ENCODE data around the gene VPS72. TPM values are rescaled to one million over a fixed set of nuclear protein-coding genes. Genes with fewer than 3 reads are reported as not detected.
"Not testable (repeated sequence)": the region's sequence is repeated elsewhere in the genome, so short reads cannot be mapped to it uniquely, and the experiment has no call there.

The VPS72 gene
- total RNA-seq, 4 donors from 2014 or later, result 17.2 to 38.3 (median 29.7) TPM

- Histone ChIP-seq H3K36me3 (no peaks in the 10 kb centered on the region), H3K27ac (peak overlapping the region in 3 of 4 donors; percentile 88 to 97 (median 96))
- DNase-seq, result no peak
These were observed 3.9 kb upstream of the VPS72 start for GRCh38 chr1:151193856-151194255.

GRCh38 chr1:151193304-151193703 is 3.3 kb upstream of the VPS72 start:
- Histone ChIP-seq H3K9me3 (no peaks in the 10 kb centered on the region), H3K36me3 (no peaks in the 10 kb centered on the region), H3K4me3 (no peak overlapping the region), H3K27ac (no peak overlapping the region), H3K4me1 (peaks cover 10 to 56% (median 25%) of the 10 kb centered on the region in 3 donors), H3K27me3 (no peaks in the 10 kb centered on the region)
- intact Hi-C loops (cut with DNase I), result no loop called here
- DNase-seq, result no peak
- TF ChIP-seq CTCF (IDR thresholded peaks at IDR 0.05), result no peak
- no peak for TF ChIP-seq POLR2A (IDR thresholded peaks at IDR 0.05)
- WGBS, 2 donors, result 46 to 62% methylated on average over 6 of the region's 6 CpGs

More at GRCh38 chr1:151193856-151194255, 3.9 kb upstream of the VPS72 start:
- Histone ChIP-seq H3K4me3 (no peak overlapping the region), H3K27me3 (no peaks in the 10 kb centered on the region), H3K4me1 (peaks cover 6 to 51% (median 20%) of the 10 kb centered on the region in 3 donors), H3K9me3 (no peaks in the 10 kb centered on the region)
- 79 to 83% methylated on average over 1 of the region's 1 CpG for WGBS, 2 donors
- TF ChIP-seq CTCF (IDR thresholded peaks at IDR 0.05), result no peak
- TF ChIP-seq POLR2A (IDR thresholded peaks at IDR 0.05), result no peak
- intact Hi-C loops (cut with DNase I), result no loop called here

GRCh38 chr1:151192047-151192446 is 2.0 kb upstream of the VPS72 start:
- Histone ChIP-seq H3K36me3 (no peaks in the 10 kb centered on the region), H3K4me3 (no peak overlapping the region), H3K27ac (no peak overlapping the region), H3K9me3 (no peaks in the 10 kb centered on the region), H3K4me1 (peaks cover 10 to 58% (median 33%) of the 10 kb centered on the region in 3 donors), H3K27me3 (no peaks in the 10 kb centered on the region)
- WGBS, 2 donors, result 74 to 77% methylated on average over 7 of the region's 7 CpGs
- intact Hi-C loops (cut with DNase I), result no loop called here
- no peak for DNase-seq
- TF ChIP-seq CTCF (IDR thresholded peaks at IDR 0.05) (no peak), POLR2A (IDR thresholded peaks at IDR 0.05) (no peak)

GRCh38 chr1:151188667-151189066 is 1.3 kb downstream of the VPS72 start:
- WGBS, 2 donors, result 64 to 81% methylated on average over 4 to 8 of the region's 8 CpGs
- H3K27me3 ChIP-seq; H3K9me3 ChIP-seq; DNase-seq; intact Hi-C loops (cut with DNase I): not testable (repeated sequence)
- Histone ChIP-seq H3K4me3 (peak overlapping the region in 3 of 4 donors; percentile 61 to 86 (median 84)), H3K27ac (peak overlapping the region; percentile 84 to 91 (median 90)), H3K36me3 (peaks cover 0 to 23% (median 14%) of the 10 kb centered on the region in 3 donors), H3K4me1 (peaks cover 10 to 39% (median 31%) of the 10 kb centered on the region in 3 donors)

- Histone ChIP-seq H3K27ac (peak overlapping the region in 3 of 4 donors; percentile 49 to 91 (median 84)), H3K4me3 (no peak overlapping the region), H3K4me1 (peaks cover 10 to 39% (median 31%) of the 10 kb centered on the region in 3 donors), H3K36me3 (peaks cover under 1 to 38% (median 19%) of the 10 kb centered on the region in 3 donors), H3K27me3 (no peaks in the 10 kb centered on the region), H3K9me3 (no peaks in the 10 kb centered on the region)
- WGBS, 2 donors, result 52 to 67% methylated on average over 1 of the region's 1 CpG
- TF ChIP-seq CTCF (IDR thresholded peaks at IDR 0.05) (no peak), POLR2A (IDR thresholded peaks at IDR 0.05) (no peak)
- no peak for DNase-seq
- intact Hi-C loops (cut with DNase I), result no loop called here
These were observed 2.8 kb downstream of the VPS72 start for GRCh38 chr1:151187205-151187604.

- Histone ChIP-seq H3K9me3 (no peaks in the 10 kb centered on the region), H3K27me3 (no peaks in the 10 kb centered on the region), H3K4me1 (peaks cover 8 to 30% (median 25%) of the 10 kb centered on the region in 3 donors), H3K36me3 (peaks cover 17 to 68% (median 34%) of the 10 kb centered on the region in 3 donors), H3K27ac (no peak overlapping the region), H3K4me3 (no peak overlapping the region)
- intact Hi-C loops (cut with DNase I), result no loop called here
- WGBS, 2 donors, result 95 to 97% methylated on average over 10 of the region's 10 CpGs
- no peak for DNase-seq
- TF ChIP-seq POLR2A (IDR thresholded peaks at IDR 0.05) (no peak), CTCF (IDR thresholded peaks at IDR 0.05) (no peak)
These were observed 5.8 kb downstream of the VPS72 start for GRCh38 chr1:151184211-151184610.

Measured in esophagus squamous epithelium (tissue), 5 donors.